Kidney (tissue), 14 donors: ENCODE data around the gene ASTN2. TPM values are rescaled to one million over a fixed set of nuclear protein-coding genes. Genes with fewer than 3 reads are reported as not detected.

Experiments
- DNase-seq, 5 donors: peaks; one replicate each; pipeline ENCODE4 v3.0.0-alpha.2; 2013 to 2020
- FAIRE-seq: peaks from 2 replicates; lab custom pipeline; 2012; peaks lifted over from hg19 to GRCh38; lab: Jason Lieb, UNC
- H3K27ac ChIP-seq, 2 donors: one replicate each; pipeline ENCODE4 v1.7.0; 2013; ENCODE audit warnings: low read depth in 2 of 2, low read length in 2 of 2, inconsistent platforms in 1 of 2
- H3K27me3 ChIP-seq: one replicate; pipeline ENCODE4 v1.7.1; 2013; ENCODE audit warnings: low read length, inconsistent platforms; ENCODE audit not compliant: control insufficient read depth, insufficient read depth
- H3K36me3 ChIP-seq, 3 donors: one replicate each; pipeline versions ENCODE4 v1.7.0 to v1.7.1; 2013; ENCODE audit warnings: low read length in 3 of 3, control low read depth in 1 of 3, inconsistent platforms in 1 of 3; ENCODE audit not compliant: insufficient read depth in 3 of 3, control insufficient read depth in 2 of 3
- H3K4me1 ChIP-seq, 3 donors: one replicate each; pipeline versions ENCODE4 v1.7.0 to v1.7.1; 2013; ENCODE audit warnings: low read length in 3 of 3, inconsistent platforms in 1 of 3, low read depth in 1 of 3; ENCODE audit not compliant: control insufficient read depth in 2 of 3, insufficient read depth in 2 of 3
- H3K4me3 ChIP-seq, 3 donors: one replicate each; pipeline versions ENCODE4 v1.7.0 to v1.8.1; 2013; ENCODE audit warnings: low read length in 3 of 3, control low read depth in 1 of 3, inconsistent platforms in 1 of 3
- H3K9ac ChIP-seq, 3 donors: one replicate each; pipeline versions ENCODE4 v1.7.0 to v1.7.1; 2013; ENCODE audit warnings: low read length in 3 of 3, control low read depth in 1 of 3, inconsistent platforms in 1 of 3
- H3K9me3 ChIP-seq, 3 donors: one replicate each; pipeline versions ENCODE4 v1.7.0 to v1.7.1; 2013; ENCODE audit warnings: low read length in 3 of 3, control low read depth in 1 of 3, inconsistent platforms in 1 of 3; ENCODE audit not compliant: control insufficient read depth in 2 of 3, insufficient read depth in 1 of 3
- CTCF ChIP-seq: IDR thresholded peaks from 3 replicates; pipeline ENCODE4 v1.5.1; 2012; ENCODE audit warnings: mild to moderate bottlenecking, moderate library complexity, borderline replicate concordance; ENCODE audit not compliant: insufficient read depth; ENCODE audit errors: extremely low read depth
- intact Hi-C: fragments of 100-400 bp; cut with DNase I; formaldehyde crosslinking; loops from one replicate; pipeline ENCODE4 v1.11.1; 2022
- polyA plus RNA-seq: library from polyadenylated mRNA; stranded (reverse); fragments of 350-450 nt; fragmentation: Illumina TruSeq; extraction: RNeasy Lipid Tissue Mini Kit (QIAGEN cat#74804); gene quantifications from one replicate; pipeline ENCODE4 v1.2.3, GENCODE V29; 2014; ENCODE audit warnings: low read depth, low replicate concordance; ENCODE audit not compliant: insufficient read depth
- total RNA-seq: library from RNA; stranded (reverse); fragmentation: NEBNext Ultra II Directional; extraction: Animal tissue kit (Norgen Biotek cat#: 25700); gene quantifications from one replicate; pipeline ENCODE4 v1.2.1, GENCODE V29; 2021
- donor health status: control.
- donor health status: control.
- donor health status: control.
- donor health status: control.
- donor health status: control.
- donor health status: DM: yes; HTN: yes; CAD: no.
- donor health status: Normal renal cell carcinoma (clear cell type).

The ASTN2 gene
- total and polyA plus RNA-seq, 2 donors from 2014 or later: 7.6 to 11.5 TPM

GRCh38 chr9:117156771-117157535 is 257.9 kb downstream of the ASTN2 start:
- intact Hi-C loops: no loop called here
- Histone ChIP-seq H3K4me1 (no peaks in the 10 kb centered on the region), H3K27me3 (no peaks in the 10 kb centered on the region), H3K9me3 (no peaks in the 10 kb centered on the region), H3K36me3 (no peaks in the 10 kb centered on the region), H3K27ac (no peak overlapping the region), H3K9ac (no peak overlapping the region), H3K4me3 (no peak overlapping the region)
- no peak for TF ChIP-seq CTCF
- FAIRE-seq: no peak
- DNase-seq: no peak

DNA sequence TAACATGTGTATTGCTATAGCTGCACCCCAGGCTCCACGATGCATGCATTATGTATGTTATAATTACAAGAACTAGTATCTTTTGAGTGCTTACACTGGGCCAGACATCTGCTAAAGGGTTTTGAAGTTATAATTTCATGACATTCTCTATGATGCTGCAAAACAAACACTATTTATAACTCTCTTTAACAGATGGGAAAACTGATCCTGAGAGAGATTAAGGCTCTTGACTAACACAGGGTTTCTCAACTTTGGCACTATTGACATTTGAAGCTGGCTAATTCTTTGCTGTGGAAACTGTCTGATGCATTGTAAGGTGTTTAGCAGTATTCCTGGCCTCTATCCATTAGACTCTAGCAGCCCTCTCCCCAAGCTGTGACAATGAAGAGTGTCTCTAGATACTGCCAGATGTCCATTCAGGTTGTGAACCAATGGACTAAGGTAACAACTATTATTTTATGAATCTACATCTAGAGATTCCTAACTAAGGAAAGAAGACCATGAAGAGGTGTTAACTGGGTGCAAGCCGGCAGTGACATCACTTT is 258.6 kb downstream of the ASTN2 start:
- intact Hi-C loops: no loop called here
- H3K4me3 ChIP-seq: no peak overlapping the region
- H3K27ac ChIP-seq: no peak overlapping the region
- DNase-seq (no peak), FAIRE-seq (no peak)
- H3K4me1 ChIP-seq: no peaks in the 10 kb centered on the region
- no peaks in the 10 kb centered on the region for H3K9me3 ChIP-seq
- TF ChIP-seq CTCF: no peak
- no peaks in the 10 kb centered on the region for H3K36me3 ChIP-seq
- no peak overlapping the region for H3K9ac ChIP-seq
- H3K27me3 ChIP-seq: no peaks in the 10 kb centered on the region

DNA sequence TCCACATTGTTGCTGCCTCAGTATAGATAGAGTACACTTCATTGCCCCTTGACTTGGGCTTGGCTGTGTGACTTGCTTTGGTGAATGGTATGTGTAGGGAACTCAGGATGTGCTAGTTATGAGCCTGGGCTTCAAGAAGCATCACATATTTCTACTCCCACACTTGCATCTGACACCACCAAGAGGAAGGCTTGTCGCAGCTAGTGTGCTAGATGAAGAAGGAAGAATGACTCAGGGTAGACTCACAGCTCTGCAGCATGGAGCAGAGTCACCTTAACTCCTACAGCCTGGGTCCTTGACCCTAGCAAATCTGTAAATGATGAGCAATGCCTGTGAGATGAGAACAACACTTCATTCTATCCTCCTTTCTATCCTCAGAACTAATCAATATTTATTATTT is 261.8 kb downstream of the ASTN2 start:
- no peak for TF ChIP-seq CTCF
- Histone ChIP-seq H3K27me3 (no peaks in the 10 kb centered on the region), H3K4me1 (no peaks in the 10 kb centered on the region), H3K4me3 (no peak overlapping the region), H3K9me3 (no peaks in the 10 kb centered on the region), H3K9ac (no peak overlapping the region), H3K36me3 (no peaks in the 10 kb centered on the region), H3K27ac (no peak overlapping the region)
- DNase-seq: no peak
- intact Hi-C loops: no loop called here
- FAIRE-seq: no peak

GRCh38 chr9:117151716-117152115 is 263.1 kb downstream of the ASTN2 start:
- intact Hi-C loops: no loop called here
- no peaks in the 10 kb centered on the region for H3K4me1 ChIP-seq
- H3K27ac ChIP-seq: no peak overlapping the region
- no peak for TF ChIP-seq CTCF
- no peaks in the 10 kb centered on the region for H3K9me3 ChIP-seq
- H3K4me3 ChIP-seq: no peak overlapping the region
- H3K27me3 ChIP-seq: no peaks in the 10 kb centered on the region
- no peaks in the 10 kb centered on the region for H3K36me3 ChIP-seq
- DNase-seq (no peak), FAIRE-seq (no peak)
- H3K9ac ChIP-seq: no peak overlapping the region
